Measurements from ENCODE around the gene C10orf105.

DNA sequence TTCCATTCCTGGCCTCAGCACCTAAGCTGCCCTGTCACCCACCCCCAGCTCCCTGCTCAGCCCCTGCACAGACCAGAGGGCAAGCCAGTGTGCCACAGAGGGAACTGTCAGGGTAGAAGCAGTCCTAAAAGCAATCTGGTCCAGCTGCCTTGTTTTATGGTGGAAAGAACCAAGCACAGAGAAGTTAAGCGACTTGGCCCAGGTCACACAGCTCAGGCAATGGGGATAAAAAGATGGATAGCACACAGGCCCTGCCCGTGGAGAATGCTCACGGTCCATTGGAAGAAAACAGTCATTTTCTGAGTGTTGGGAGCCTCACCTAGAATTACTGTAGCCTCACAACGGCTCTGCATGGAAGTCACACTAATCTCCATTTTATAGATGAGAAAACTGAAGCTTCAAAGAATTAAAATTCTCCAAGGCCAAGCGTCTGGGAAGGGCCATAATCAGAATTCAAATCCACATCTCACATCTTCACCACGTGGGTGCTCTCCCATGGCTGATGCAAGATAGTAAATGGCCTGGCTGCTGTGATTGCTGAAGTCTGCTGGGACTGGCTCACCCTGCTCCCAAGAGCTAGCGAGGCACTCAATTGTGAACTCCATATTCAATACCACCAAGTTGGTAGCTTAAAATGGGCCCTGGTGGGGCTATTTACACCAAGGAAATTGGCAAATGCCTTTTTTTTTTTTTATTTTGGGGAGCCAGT lies 26.8 kb downstream of the C10orf105 start:
- TF ChIP-seq YY1 (IDR thresholded peaks at IDR 0.05; ENCODE audit: insufficient read depth, insufficient read length) (no peak), SUZ12 (IDR thresholded peaks at IDR 0.05; ENCODE audit: extremely low read depth, insufficient read depth, insufficient read length) (no peak)
